ENCODE measurements around the gene SLC7A8. TPM values are rescaled to one million over a fixed set of nuclear protein-coding genes. Genes with fewer than 3 reads are reported as not detected.

Gene SLC7A8
- total and polyA plus RNA-seq, 2 donors (not counting 1 experiment from before 2014, with no cell fraction given): 1.4 to 10.2 TPM

GRCh38 chr14:23185063-23185462 lies 1.6 kb upstream of the SLC7A8 start:
- Histone ChIP-seq H3K27ac (ENCODE audit: insufficient read depth, low read length) (no peak overlapping the region), H3K36me3 (ENCODE audit: control insufficient read depth, insufficient read depth, low read length) (no peaks in the 10 kb centered on the region)

GRCh38 chr14:23183158-23183470 lies 346 bp downstream of the SLC7A8 start:
- no peaks in the 10 kb centered on the region for H3K36me3 ChIP-seq (ENCODE audit: control insufficient read depth, insufficient read depth, low read length)
- no peaks in the 10 kb centered on the region for H3K79me2 ChIP-seq (ENCODE audit: control insufficient read depth, insufficient read depth, low read length)
- H4K20me1 ChIP-seq (ENCODE audit: control insufficient read depth, extremely low read depth, insufficient read depth, low read length): no peaks in the 10 kb centered on the region
- H3K4me3 ChIP-seq (replicated peaks in 1 of 4; ENCODE audit: control extremely low read depth in 1 of 4, insufficient read depth in 1 of 4, low read depth in 3 of 4, low read length in 4 of 4): peak overlapping the region; percentile 43 to 67 (median 53)
- DNase-seq (ENCODE audit: low read depth in 2 of 2): no peak
- H3K9ac ChIP-seq (ENCODE audit: insufficient read depth, low read length): no peak overlapping the region
- TF ChIP-seq, protein P1, sequence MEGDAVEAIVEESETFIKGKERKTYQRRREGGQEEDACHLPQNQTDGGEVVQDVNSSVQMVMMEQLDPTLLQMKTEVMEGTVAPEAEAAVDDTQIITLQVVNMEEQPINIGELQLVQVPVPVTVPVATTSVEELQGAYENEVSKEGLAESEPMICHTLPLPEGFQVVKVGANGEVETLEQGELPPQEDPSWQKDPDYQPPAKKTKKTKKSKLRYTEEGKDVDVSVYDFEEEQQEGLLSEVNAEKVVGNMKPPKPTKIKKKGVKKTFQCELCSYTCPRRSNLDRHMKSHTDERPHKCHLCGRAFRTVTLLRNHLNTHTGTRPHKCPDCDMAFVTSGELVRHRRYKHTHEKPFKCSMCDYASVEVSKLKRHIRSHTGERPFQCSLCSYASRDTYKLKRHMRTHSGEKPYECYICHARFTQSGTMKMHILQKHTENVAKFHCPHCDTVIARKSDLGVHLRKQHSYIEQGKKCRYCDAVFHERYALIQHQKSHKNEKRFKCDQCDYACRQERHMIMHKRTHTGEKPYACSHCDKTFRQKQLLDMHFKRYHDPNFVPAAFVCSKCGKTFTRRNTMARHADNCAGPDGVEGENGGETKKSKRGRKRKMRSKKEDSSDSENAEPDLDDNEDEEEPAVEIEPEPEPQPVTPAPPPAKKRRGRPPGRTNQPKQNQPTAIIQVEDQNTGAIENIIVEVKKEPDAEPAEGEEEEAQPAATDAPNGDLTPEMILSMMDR (conservative IDR thresholded peaks at IDR 0.05 in 1 of 2, IDR thresholded peaks at IDR 0.05 in 1 of 2; ENCODE audit: low read depth in 1 of 2, low read length in 2 of 2): no peak
- no peak for TF ChIP-seq EZH2 (IDR thresholded peaks at IDR 0.05; ENCODE audit: low read length, missing control alignments)
- H2AFZ ChIP-seq (ENCODE audit: low read length): peak overlapping the region; percentile 63
- H3K27ac ChIP-seq (ENCODE audit: insufficient read depth, low read length): no peak overlapping the region
- no peaks in the 10 kb centered on the region for H3K9me3 ChIP-seq (ENCODE audit: control insufficient read depth, insufficient read depth, low read depth, low read length)
- H3K27me3 ChIP-seq (ENCODE audit: control insufficient read depth, insufficient read depth, low read length): peaks cover 13% of the 10 kb centered on the region
- H3K4me1 ChIP-seq (ENCODE audit: control insufficient read depth, extremely low read depth, insufficient read depth, low read length): no peaks in the 10 kb centered on the region
- peak overlapping the region; percentile 88 for H3K4me2 ChIP-seq (ENCODE audit: extremely low read depth, insufficient read depth, low read length)

More at GRCh38 chr14:23185063-23185462, 1.6 kb upstream of the SLC7A8 start:
- no peak overlapping the region for H2AFZ ChIP-seq (ENCODE audit: low read length)
- H3K79me2 ChIP-seq (ENCODE audit: control insufficient read depth, insufficient read depth, low read length): no peaks in the 10 kb centered on the region
- H3K4me1 ChIP-seq (ENCODE audit: control insufficient read depth, extremely low read depth, insufficient read depth, low read length): no peaks in the 10 kb centered on the region
- no peak overlapping the region for H3K4me3 ChIP-seq (replicated peaks in 1 of 4; ENCODE audit: control extremely low read depth in 1 of 4, insufficient read depth in 1 of 4, low read depth in 3 of 4, low read length in 4 of 4)
- TF ChIP-seq EZH2 (IDR thresholded peaks at IDR 0.05; ENCODE audit: low read length, missing control alignments): no peak
- TF ChIP-seq, protein P1 (conservative IDR thresholded peaks at IDR 0.05 in 1 of 2, IDR thresholded peaks at IDR 0.05 in 1 of 2; ENCODE audit: low read depth in 1 of 2, low read length in 2 of 2): no peak
- H3K9me3 ChIP-seq (ENCODE audit: control insufficient read depth, insufficient read depth, low read depth, low read length): no peaks in the 10 kb centered on the region
- no peaks in the 10 kb centered on the region for H4K20me1 ChIP-seq (ENCODE audit: control insufficient read depth, extremely low read depth, insufficient read depth, low read length)
- no peak overlapping the region for H3K4me2 ChIP-seq (ENCODE audit: extremely low read depth, insufficient read depth, low read length)
- peaks cover 13% of the 10 kb centered on the region for H3K27me3 ChIP-seq (ENCODE audit: control insufficient read depth, insufficient read depth, low read length)
- H3K9ac ChIP-seq (ENCODE audit: insufficient read depth, low read length): no peak overlapping the region
- DNase-seq (ENCODE audit: low read depth in 2 of 2): no peak

- Histone ChIP-seq H2AFZ (ENCODE audit: low read length) (peak overlapping the region; percentile 30), H3K9me3 (ENCODE audit: control insufficient read depth, insufficient read depth, low read depth, low read length) (no peaks in the 10 kb centered on the region), H3K9ac (ENCODE audit: insufficient read depth, low read length) (no peak overlapping the region), H3K36me3 (ENCODE audit: control insufficient read depth, insufficient read depth, low read length) (no peaks in the 10 kb centered on the region), H3K27me3 (ENCODE audit: control insufficient read depth, insufficient read depth, low read length) (peaks cover 14% of the 10 kb centered on the region), H4K20me1 (ENCODE audit: control insufficient read depth, extremely low read depth, insufficient read depth, low read length) (no peaks in the 10 kb centered on the region), H3K4me1 (ENCODE audit: control insufficient read depth, extremely low read depth, insufficient read depth, low read length) (no peaks in the 10 kb centered on the region), H3K27ac (ENCODE audit: insufficient read depth, low read length) (no peak overlapping the region), H3K79me2 (ENCODE audit: control insufficient read depth, insufficient read depth, low read length) (no peaks in the 10 kb centered on the region), H3K4me2 (ENCODE audit: extremely low read depth, insufficient read depth, low read length) (peak overlapping the region; percentile 88), H3K4me3 (replicated peaks in 1 of 4; ENCODE audit: control extremely low read depth in 1 of 4, insufficient read depth in 1 of 4, low read depth in 3 of 4, low read length in 4 of 4) (peak overlapping the region; percentile 12 to 67 (median 50))
- no peak for DNase-seq (ENCODE audit: low read depth in 2 of 2)
- TF ChIP-seq EZH2 (IDR thresholded peaks at IDR 0.05; ENCODE audit: low read length, missing control alignments): no peak
- TF ChIP-seq, protein P1 (conservative IDR thresholded peaks at IDR 0.05 in 1 of 2, IDR thresholded peaks at IDR 0.05 in 1 of 2; ENCODE audit: low read depth in 1 of 2, low read length in 2 of 2): no peak
Observed at GRCh38 chr14:23182372-23183157, 895 bp downstream of the SLC7A8 start.
